C4-2B (cell line): ENCODE results near the gene DENND4C.

Experiments used
- ZFX ChIP-seq: fragments of 450-650 bp; IDR thresholded peaks from 2 replicates; pipeline ENCODE4 v1.6.1; 2017
- TF ChIP-seq, protein P1 (sequence below): fragments of 450-650 bp; conservative IDR thresholded peaks from 2 replicates; pipeline ENCODE4 v1.5.1; 2017; ENCODE audit warnings: mild to moderate bottlenecking

DNA sequence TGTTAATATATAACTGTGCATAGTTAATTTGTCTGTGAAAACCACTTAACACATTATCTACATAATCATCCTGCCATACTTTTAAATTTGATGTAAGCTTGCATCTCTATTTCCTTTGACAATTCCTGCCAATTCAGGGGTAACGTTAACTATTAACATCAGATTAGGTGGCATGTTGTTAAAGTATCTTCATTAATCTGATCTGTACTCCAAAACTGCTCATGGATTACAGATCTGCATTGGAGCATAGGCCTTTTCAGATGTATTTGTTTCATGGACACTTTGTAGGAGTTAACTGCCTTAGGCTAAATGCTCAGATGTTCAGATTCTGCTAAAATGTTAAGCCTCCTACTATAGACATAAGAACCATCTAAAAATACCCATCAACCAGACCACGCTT is 146.4 kb downstream of the DENND4C start:
- TF ChIP-seq, protein P1, sequence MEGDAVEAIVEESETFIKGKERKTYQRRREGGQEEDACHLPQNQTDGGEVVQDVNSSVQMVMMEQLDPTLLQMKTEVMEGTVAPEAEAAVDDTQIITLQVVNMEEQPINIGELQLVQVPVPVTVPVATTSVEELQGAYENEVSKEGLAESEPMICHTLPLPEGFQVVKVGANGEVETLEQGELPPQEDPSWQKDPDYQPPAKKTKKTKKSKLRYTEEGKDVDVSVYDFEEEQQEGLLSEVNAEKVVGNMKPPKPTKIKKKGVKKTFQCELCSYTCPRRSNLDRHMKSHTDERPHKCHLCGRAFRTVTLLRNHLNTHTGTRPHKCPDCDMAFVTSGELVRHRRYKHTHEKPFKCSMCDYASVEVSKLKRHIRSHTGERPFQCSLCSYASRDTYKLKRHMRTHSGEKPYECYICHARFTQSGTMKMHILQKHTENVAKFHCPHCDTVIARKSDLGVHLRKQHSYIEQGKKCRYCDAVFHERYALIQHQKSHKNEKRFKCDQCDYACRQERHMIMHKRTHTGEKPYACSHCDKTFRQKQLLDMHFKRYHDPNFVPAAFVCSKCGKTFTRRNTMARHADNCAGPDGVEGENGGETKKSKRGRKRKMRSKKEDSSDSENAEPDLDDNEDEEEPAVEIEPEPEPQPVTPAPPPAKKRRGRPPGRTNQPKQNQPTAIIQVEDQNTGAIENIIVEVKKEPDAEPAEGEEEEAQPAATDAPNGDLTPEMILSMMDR: no peak
- no peak for TF ChIP-seq ZFX
